Stimulated activated CD8-positive, alpha-beta memory T cell treated with anti-CD3 and anti-CD28 coated beads, Interleukin-12 subunit alpha, Interleukin-12 subunit beta, amount 100 ng/mL, for 24 hours (primary cell): ENCODE data around the gene DNMT3B.
"Not testable (repeated sequence)": the region's sequence is repeated elsewhere in the genome, so short reads cannot be mapped to it uniquely, and the experiment has no call there.

Experiments used
- DNase-seq: peaks from one replicate; pipeline ENCODE4 v3.0.0-alpha.2; 2020; ENCODE audit errors: extremely low read depth

The DNMT3B gene

DNA sequence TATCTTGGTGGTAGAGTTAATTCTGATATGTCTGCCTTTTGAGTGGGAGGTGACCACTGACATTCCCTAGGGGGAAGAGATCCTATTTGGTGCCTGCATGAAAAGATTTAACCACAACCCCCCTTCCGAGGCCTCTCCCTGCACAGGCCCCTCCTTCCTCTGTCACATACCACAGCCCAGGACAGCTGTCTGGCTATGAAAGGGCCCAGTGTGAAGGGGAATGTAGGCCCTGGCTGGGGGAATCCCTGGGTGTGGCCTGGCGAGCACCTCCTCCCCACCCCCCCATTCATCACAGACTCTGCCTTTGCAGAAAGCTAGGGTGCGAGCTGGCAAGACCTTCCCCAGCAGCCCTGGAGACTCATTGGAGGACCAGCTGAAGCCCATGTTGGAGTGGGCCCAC lies 30.1 kb downstream of the DNMT3B start:
- DNase-seq: no peak

DNA sequence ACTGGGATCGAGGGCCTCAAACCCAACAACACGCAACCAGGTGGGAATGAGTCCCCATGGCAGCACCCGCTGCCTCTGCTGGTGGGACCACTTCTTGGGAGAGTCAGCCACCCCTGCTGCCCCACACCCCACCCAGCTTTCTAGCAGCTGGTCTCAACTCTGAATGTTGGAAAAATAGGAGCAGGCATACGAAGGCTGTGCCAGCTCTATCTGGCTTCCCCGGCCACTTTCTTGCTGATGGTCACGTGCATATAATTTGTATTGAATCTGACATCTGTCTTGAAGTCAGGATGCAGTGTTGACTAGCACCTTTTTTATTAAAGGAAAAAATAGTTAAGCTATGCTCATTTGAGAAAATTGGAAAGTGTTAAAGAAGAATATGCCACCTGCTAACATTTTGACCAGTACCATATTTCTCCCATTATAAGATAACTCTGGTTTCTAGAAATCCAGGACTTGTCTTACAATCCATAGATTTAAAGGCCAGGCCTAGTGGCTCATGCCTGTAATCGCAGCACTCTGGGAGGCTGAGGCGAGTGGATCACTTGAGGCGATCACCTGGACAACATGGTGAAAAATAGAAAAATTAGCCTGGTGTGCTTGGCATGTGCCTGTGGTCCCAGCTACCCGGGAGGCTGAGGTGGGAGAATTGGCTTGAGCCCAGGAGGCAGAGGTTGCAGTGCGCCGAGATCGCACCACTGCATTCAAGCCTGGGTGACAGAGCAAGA lies 30.7 kb downstream of the DNMT3B start:
- no peak for DNase-seq

DNA sequence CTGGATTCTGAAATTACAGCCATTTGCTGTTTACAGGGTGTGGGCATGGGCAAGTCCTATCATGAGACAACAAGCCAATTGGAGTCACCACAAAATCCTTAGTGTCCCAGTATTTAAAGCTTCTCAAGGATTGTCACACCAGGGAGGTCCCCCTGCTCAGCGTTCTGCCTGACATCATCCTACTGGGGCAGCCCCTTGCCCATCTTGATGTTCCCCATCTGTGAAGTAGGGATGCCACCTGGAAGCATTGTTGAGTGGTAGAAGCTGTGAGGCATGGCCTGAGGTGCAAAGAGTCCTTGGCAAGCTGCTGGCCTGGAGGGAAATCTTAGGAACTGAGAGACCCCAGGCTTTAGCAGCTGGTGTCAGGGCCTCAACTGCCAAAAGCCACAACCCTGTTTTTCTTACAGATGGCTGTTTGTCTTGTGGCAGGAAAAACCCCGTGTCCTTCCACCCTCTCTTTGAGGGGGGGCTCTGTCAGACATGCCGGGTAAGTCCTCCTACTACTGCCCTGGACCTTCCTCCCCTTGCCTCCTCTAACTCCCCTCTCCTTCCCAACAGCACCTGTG lies 34.3 kb downstream of the DNMT3B start:
- no peak for DNase-seq

DNA sequence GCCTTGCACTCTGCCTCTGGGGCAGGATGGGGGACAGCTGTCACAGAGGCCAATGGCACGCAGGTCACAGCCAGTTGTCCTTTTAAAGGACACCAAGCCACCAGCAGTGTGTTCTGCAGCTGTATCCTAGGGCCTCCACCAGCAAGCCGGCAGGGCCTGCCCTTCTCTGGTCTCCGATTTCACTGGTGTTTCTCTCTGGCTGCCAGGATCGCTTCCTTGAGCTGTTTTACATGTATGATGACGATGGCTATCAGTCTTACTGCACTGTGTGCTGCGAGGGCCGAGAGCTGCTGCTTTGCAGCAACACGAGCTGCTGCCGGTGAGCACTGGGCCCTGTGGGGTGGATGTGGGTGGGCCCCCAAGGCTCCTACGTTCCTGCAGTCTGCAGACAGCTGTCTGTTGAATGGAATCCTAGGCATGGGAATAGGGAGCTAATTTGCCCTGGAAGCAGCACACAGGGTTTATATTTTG lies 34.8 kb downstream of the DNMT3B start:
- no peak for DNase-seq

DNA sequence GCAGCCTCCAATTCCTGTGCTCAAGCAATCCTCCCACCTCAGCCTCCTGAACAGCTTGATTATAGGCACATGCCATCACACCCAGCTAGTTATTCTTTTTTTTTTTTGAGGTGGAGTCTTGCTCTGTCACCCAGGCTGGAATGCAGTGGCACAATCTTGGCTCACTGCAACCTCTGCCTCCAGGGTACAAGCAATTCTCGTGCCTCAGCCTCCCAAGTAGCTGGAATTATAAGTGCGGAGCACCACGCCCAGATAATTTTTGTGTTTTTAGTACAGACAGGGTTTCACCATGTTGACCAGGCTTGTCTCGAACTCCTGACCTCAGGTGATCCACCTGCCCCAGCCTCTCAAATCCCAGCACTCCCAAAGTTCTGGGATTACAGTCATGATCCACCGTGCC lies 35.4 kb downstream of the DNMT3B start:
- not testable (repeated sequence) for DNase-seq

DNA sequence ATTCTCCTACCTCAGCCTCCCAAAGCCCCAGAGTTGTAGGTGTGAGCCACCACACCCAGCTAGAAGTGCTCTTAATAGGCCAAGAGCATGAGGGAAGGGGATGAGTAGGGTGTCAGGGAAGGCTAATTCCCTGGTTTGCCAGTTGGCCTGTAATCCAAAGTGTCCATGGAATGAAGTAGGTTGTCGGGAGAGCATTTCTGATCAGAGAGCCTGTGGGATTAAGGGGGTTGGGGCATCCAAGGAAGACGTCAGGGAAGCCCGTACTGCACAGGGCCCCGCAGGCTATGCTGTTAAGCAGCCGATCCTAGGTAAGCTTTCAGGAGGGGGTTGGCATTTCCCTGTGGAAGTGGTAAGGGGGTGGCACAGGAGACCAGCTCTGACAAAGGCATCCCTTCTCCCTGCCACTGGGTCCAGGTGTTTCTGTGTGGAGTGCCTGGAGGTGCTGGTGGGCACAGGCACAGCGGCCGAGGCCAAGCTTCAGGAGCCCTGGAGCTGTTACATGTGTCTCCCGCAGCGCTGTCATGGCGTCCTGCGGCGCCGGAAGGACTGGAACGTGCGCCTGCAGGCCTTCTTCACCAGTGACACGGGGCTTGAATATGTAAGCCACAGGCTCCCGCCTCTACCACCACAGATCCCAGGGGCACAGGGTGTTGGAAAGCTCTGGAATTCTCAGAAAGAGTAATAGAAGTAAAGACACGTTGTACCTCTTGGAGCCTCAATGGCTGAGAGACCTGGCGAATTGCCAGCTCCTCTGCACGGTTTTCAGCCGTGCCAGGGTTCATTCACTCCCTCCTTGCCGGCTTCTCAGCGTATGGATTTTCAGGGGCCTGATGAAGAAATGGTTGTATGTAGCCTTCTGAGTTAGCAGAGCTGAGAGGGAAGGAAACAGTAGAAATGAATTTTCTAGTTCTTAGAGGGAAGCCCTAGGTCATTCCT lies 36.1 kb downstream of the DNMT3B start:
- DNase-seq: no peak

DNA sequence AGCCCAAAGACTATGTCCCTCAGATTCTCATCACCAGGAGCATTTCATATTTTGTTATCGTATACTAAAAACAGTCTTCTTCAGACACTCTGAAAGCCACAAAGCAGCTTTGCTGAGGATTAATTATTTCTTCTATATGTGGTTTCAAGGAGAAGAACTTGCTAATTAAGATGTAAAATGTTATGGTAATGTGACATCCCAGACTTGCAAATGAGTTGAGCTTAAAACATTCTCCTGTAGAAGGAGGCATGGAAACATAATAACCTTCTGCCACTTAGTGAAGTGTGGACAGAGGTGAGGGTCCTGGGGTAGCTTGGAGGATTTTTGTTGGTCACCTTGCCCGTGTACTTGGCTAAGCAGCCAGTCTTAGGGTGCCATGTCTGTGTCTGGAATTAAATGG lies 40.9 kb downstream of the DNMT3B start:
- no peak for DNase-seq

DNA sequence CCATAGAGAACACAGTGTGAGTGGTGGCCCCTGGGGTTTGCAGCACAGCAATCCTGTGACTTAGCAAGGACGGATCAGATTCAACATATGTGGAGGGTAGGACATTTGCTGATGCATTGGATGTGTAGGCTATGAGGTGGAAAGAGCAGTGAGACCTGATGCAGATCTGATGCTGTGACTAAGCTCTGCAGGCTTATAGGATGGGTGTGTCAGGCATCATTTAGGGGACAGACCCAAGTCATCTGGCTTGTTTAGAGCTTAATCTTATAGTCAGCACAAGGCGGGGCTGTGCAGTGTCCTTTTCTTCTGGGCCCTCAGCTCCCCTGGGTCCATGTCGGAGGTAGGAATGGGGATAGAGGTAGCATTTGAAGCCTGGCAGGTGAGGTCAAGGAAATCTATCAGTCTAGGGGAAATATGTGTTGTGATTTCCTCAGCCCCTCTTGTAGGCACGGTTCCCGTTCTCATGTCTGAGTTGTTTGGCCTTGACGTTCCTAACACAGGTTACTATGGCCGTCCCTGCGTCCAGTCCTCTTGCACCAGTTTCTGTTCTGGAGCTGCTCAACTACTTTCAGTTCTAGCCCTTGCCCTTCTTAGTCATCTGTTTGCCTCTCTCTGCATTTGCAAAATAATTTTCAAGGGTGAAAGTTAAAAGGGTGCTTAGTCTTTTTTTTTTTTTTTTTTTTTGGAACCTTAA lies 42.0 kb downstream of the DNMT3B start:
- DNase-seq: no peak

DNA sequence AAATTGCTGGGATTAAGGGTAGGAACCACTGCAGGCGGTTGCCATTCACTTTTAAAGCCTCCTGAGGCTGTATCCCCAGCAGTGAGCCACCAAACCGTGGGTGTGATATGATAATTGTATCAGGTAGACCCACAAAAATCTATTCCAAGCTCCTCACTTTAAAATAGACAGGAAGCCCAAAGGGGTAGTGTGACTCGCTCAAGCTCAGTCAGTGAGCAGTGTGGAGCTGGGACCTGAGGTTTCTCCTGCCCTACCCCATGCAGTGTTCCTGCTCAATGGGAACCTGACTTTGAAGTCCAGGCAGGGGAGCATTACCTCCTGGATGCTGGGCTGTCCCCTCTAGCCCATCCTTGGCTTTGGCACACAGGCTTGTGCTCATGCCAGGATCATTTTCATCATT lies 42.6 kb downstream of the DNMT3B start:
- no peak for DNase-seq

DNA sequence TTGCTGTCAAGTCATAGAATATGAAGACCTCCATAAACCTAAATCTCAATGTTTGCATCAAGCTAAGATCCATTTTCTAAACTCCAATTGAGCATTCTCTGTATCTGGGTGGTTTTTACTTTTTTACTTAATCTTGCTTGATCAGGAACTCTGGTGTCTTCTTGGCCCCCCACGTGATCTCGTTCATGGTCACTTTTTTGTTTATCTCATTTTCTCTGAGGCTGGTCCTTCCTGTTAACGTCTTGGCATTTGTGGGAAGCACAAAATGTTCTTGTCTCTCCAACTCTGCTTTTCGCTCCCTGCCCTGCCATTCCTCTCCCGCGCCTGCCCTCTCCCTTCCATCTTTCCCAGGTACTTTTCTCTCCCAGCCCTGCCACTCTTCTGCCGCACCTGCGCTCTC lies 43.5 kb downstream of the DNMT3B start:
- DNase-seq: no peak

DNA sequence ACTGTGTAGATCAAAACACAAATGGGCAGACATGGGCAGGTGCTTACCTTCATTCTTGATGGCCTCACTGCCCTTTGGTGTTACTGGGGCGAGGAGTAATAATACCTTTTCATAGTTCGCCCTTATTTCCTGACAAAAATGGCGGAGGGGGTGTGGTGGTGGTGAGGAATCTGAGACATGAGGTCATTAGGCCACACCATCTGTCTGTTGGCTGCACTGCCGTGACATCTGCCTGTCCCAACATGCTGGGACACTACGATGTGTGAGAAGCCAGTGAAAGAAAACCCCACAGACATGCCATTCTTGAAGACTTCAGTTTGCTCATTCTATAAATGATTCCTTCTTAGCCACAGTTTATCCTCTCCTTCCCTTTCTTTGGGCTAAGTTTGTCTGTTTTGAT lies 44.2 kb downstream of the DNMT3B start:
- no peak for DNase-seq

DNA sequence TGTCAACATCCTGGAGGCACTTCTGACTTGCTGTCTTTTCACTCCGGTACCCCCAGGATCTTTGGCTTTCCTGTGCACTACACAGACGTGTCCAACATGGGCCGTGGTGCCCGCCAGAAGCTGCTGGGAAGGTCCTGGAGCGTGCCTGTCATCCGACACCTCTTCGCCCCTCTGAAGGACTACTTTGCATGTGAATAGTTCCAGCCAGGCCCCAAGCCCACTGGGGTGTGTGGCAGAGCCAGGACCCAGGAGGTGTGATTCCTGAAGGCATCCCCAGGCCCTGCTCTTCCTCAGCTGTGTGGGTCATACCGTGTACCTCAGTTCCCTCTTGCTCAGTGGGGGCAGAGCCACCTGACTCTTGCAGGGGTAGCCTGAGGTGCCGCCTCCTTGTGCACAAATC lies 45.5 kb downstream of the DNMT3B start:
- no peak for DNase-seq

DNA sequence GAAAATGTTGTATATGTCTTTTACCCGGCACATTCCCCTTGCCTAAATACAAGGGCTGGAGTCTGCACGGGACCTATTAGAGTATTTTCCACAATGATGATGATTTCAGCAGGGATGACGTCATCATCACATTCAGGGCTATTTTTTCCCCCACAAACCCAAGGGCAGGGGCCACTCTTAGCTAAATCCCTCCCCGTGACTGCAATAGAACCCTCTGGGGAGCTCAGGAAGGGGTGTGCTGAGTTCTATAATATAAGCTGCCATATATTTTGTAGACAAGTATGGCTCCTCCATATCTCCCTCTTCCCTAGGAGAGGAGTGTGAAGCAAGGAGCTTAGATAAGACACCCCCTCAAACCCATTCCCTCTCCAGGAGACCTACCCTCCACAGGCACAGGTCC lies 46.3 kb downstream of the DNMT3B start:
- no peak for DNase-seq

DNA sequence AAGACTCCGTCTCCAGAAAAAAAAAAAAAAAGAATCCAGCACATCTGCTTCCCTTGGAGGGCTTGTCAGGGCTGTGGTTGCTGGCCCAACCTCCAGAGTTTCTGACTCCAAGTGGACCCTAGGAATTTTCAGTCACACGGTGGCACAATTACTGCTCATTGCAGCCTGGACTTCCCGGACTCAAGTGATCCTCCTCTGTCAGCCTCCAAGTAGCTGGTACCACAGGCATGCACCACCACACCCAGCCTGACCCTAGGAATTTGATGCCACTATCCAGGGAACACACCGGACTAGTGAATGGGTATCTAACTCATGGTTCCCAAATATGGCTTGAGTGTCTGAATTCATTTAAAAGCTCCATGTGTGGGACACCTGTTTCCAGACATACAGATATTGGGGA lies 47.7 kb downstream of the DNMT3B start:
- no peak for DNase-seq

DNA sequence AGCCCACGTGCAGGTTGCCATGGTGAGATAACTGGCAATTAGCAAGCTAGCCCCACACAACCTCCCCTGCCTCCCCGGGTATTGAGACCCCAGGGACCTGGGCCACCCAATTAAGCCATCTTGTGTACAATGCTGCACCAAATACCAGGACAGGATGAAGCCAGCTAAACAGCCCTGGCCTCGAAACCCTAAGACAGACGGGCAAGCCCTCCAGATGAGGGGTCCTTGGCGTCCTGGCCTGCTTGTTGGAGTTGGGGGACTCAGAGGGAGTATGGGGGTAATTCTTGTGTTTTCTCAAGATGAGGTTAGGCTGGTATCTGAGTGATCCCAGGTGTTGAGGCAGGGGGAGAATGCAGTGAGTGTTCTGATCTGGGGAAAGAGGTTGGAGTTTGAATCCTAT lies 48.8 kb downstream of the DNMT3B start:
- no peak for DNase-seq

DNA sequence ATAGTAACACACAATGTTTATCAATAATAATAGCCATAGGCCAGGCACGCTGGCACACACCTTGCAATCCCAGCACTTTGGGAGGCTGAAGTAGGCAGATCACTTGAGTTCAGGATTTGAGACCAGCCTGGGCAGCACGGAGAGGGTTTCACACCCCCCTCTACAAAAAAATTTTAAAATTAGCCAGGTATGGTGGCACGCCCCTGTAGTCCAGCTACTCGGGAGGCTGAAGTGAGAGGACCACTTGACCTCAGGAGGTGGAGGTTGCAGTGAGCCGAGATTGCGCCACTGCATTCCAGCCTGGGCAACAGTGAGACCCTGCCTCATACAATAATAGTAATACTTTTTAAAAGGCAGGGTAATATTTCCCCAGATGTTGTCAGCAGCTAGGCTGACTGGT lies 49.7 kb downstream of the DNMT3B start:
- DNase-seq: no peak

DNA sequence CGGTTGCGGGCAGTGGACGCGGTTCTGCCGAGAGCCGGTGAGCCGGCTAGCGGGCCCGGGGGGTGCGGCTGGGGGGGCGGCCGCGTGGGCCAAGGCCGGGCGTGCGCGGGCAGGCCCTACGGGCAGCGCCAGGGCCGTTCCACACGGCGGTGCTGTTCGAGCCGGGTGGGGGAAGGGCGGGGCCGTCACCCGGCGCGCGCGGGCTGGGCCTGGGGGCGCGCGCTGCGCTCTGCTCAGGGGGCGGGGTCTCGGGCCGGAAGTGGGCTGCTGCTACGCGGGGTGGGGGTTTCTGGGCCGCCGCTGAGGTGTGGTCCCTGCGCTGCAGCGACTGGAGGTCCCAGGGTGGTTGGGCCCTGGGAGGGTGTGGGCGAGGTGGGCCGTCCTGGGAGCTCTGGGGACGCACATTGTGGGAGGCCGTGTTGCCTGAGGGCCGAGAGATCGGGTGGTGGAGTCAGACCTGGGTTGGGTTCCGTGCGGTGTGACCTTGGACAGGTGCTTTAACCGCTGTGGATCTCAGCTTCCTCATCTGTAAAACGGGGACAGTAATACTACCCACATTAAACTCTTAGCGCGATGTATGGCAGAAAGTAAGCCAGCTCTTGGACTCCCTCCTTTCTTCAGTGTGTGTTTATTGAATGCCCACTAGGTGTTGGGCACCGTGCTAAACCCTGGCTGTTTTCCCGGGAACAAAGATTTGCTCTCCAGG lies 58.0 kb downstream of the DNMT3B start:
- DNase-seq: peak; percentile 71

DNA sequence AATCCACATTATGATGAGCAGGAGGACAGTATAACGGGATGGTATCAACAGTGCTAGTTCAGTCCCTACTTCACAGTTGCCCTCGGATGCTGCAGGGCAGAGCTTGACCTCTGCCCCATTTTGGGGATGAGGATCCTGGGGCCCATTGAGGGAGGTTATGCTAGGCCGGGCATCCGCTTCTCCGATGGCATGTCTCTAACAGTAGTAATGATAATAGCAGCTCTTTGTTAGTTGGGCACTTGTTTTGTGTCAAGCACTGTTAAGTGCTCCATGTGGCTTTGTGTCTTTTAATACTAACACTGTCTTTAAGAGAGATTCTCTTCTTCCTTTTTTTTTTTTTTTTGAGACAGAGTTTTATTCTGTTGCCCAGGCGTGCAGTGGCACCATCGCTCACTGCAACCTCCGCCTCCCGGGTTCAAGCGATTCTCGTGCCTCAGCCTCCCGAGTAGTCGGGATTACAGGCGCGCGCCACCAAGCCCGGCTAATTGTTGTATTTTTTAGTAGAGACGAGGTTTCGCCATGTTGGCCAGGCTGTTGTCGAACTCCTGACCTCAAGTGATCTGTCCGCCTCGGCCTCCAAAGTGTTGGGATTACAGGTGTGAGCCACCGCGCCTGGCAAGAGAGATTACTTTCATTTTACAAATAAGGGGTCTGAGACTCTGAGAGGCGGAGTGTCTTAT lies 58.7 kb downstream of the DNMT3B start:
- no peak for DNase-seq

DNA sequence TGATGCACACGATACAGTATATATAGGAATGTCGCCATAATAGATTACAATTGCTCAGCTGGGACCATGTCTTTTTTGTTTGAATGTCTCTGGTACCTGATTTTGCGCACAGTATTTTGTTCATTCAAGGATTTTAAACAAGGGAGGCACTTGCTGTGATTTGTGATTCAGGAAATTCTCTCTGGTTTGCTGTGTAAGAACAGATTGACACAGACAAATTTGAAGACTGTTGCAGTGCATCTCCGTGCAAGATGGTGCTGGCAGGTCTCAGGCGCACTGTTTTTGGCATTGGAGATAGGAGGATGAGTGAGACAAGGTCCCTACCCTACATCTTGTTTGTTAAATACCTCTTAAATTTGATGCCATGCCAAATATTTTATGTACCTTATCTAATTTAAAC lies 60.0 kb downstream of the DNMT3B start:
- no peak for DNase-seq

DNA sequence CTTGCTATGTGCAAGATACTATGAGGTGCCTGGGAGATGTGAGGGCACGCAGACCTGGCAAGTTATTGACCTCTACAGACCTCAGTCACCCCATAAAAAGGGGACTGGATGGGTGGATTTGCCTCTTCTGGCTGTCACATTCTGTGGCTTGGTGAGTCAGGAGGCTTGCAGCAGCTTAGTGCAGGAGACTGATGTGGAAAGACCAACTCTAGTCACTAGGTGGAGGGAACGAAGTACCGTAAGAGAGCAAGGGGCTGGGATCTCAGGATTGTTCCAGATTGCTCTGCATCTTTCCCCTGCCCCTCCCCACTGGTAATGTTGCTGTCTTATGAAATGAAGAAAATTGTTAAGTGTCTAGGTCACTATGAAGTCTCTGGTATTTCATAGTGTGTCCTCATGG lies 60.9 kb downstream of the DNMT3B start:
- DNase-seq: no peak
